ENCODE measurements around the gene SYCE1.

SYCE1 gene

DNA sequence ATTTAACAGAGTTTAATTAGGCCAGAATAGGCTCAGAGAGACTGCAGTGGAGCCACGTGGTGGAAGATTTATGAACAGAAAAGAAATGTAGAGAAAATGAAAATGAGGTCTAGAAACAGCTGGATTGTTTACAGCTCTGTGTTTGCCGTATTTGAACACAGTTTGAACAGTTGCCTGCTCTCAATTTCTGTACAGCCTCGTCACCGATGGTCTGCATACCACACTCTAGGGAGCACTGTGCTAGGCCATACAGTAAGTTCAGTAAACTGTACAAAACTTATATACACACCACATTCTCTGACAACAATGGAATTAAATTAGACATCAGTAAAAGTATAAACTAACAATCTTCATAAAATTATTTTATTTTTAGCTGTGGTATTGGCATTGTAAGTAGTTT lies 49.3 kb downstream of the SYCE1 start:
- FAIRE-seq, result no peak

DNA sequence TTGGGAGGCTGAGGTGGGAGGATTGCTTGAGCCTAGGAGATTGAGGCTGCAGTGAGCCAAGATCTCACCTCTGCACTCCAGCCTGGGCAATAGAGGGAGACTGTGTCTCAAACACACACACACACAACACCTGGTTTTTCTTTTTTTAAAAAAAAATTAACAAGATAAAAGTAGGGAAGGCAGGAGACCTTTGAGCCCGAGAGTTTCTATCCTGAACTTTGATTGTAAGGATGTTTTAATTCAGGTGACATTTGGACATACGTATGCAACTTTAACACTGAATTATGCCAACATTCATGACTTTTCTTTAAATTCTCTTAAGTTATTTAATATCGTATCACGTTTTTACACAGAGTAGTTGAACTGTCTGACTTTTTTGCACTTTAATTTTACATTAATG lies 49.9 kb downstream of the SYCE1 start:
- no peak for FAIRE-seq
- DNase-seq (ENCODE audit: insufficient read length, low spot score), result no peak

More for the DNA sequence above, 49.3 kb downstream of the SYCE1 start:
- DNase-seq (ENCODE audit: insufficient read length, low spot score), result no peak

DNA sequence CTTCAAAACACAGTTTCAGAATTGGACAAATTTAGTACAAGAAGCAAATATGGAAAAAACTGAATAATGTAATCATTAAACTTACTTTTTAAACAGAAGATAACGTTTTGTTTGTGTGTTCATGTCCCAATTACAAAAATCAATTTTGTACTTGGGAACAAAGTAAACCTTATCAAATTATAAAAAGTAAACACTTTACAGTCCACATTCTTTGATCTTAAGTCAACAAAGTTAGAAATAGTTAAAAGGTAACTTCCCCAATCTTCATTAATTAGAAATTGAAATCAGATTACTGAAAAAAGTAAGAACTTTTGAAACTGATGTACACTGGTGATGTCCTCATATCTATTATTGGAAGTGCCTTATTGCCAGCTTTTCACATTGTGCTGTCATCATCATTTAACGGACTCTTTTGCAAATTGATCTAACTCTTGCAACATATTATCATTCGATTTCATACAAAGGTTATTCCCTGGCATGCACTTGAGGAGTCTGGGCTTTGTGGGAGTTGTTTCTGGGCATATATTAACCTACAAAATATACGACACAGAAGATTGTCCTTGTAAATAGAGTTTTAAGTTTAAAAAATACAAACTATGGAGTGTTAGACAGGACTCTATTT lies 53.4 kb downstream of the SYCE1 start:
- DNase-seq (ENCODE audit: insufficient read length, low spot score) (no peak), FAIRE-seq (no peak)

DNA sequence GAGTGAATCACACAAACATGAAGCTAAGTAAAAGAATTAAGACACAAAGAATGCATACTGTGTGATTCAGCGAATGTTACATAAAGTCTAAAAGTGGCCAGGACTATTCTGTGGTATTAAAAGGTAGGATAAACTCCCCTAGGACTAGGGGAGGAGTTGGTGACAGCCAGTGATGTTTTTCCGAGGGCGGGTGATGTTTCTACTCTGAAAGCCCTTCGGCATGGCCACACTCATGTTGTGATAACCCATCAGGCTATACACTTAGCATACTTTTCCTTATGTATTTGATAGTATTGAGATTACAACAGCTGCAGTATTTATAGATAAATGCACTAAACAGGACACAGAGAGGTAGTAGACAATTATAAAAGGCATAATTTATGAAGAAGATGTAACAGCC lies 54.0 kb downstream of the SYCE1 start:
- FAIRE-seq (no peak), DNase-seq (ENCODE audit: insufficient read length, low spot score) (no peak)

DNA sequence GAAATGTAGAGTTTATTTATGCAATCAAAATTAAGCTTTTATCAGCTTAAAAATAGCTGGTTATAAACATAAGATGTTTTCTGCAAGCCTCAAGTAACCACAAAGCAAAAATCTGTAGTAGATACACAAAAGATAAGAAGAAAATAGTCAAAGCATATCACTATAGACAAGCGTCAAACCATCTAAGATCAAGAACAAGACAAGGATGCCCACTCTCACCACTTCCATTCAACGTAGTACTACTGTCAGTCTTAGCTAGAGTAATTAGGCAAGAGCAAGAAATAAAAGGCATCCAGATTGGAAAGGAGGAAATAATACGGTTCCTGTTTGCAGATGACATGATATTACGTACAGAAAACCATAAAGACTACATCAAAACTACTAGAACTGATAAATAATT lies 55.7 kb downstream of the SYCE1 start:
- DNase-seq (ENCODE audit: insufficient read length, low spot score), result no peak
- no peak for FAIRE-seq
